GM18861 (cell line): Measurements from ENCODE around the gene CCL4.
"Not testable (repeated sequence)": the region's sequence is repeated elsewhere in the genome, so short reads cannot be mapped to it uniquely, and the experiment has no call there.

ENCODE experiments used
- ATAC-seq: cut with Tn5 transposase; IDR thresholded peaks from one replicate; pipeline ENCODE4 v1.9.1; 2021; ENCODE audit not compliant: unreplicated experiment

Gene CCL4

GRCh38 chr17:36103401-36103975 lies at the start of gene CCL4:
Gene CCL4, plus strand, starts transcription at chr17:36103827. Its CDS starts 79 bp downstream, at chr17:36103906.
- ATAC-seq: peak; percentile 66

GRCh38 chr17:36055171-36055570 lies 48.5 kb upstream of the CCL4 start:
- no peak for ATAC-seq

GRCh38 chr17:36055921-36056520 lies 47.6 kb upstream of the CCL4 start:
- no peak for ATAC-seq

- no peak for ATAC-seq
Measured at GRCh38 chr17:36057911-36058310, 45.7 kb upstream of the CCL4 start.

GRCh38 chr17:36059406-36059805 lies 44.2 kb upstream of the CCL4 start:
- ATAC-seq: no peak

GRCh38 chr17:36060816-36061215 lies 42.8 kb upstream of the CCL4 start:
- no peak for ATAC-seq

GRCh38 chr17:36063786-36064541 lies 39.7 kb upstream of the CCL4 start, which contains the start of gene CCL18:
Gene CCL18, plus strand, starts transcription at chr17:36064272. Its CDS starts 71 bp downstream, at chr17:36064343.
- ATAC-seq: no peak

GRCh38 chr17:36066365-36066985 lies 37.2 kb upstream of the CCL4 start:
- no peak for ATAC-seq

- no peak for ATAC-seq
Measured at GRCh38 chr17:36068524-36068923, 35.1 kb upstream of the CCL4 start.

GRCh38 chr17:36069136-36069535 lies 34.5 kb upstream of the CCL4 start:
- ATAC-seq: no peak

GRCh38 chr17:36070427-36070826 lies 33.2 kb upstream of the CCL4 start:
- ATAC-seq: no peak

GRCh38 chr17:36071751-36072150 lies 31.9 kb upstream of the CCL4 start:
- ATAC-seq: no peak

GRCh38 chr17:36072431-36073121 lies 31.1 kb upstream of the CCL4 start:
- peak; percentile 46 for ATAC-seq

- no peak for ATAC-seq
Measured at GRCh38 chr17:36074365-36074764, 29.3 kb upstream of the CCL4 start.

- peak; percentile 25 for ATAC-seq
Measured at GRCh38 chr17:36081681-36082471, 21.8 kb upstream of the CCL4 start.

- peak; percentile 50 for ATAC-seq
Measured at GRCh38 chr17:36082482-36083120, 21.0 kb upstream of the CCL4 start.

GRCh38 chr17:36083691-36084090 lies 19.9 kb upstream of the CCL4 start:
- not testable (repeated sequence) for ATAC-seq

- ATAC-seq: no peak
Measured at GRCh38 chr17:36085765-36086164, 17.9 kb upstream of the CCL4 start.

GRCh38 chr17:36086791-36087190 lies 16.8 kb upstream of the CCL4 start:
- ATAC-seq: no peak

- not testable (repeated sequence) for ATAC-seq
Measured at GRCh38 chr17:36087471-36087870, 16.2 kb upstream of the CCL4 start.
